H9 (cell line): ENCODE results near the gene CA9. TPM values are rescaled to one million over a fixed set of nuclear protein-coding genes. Genes with fewer than 3 reads are reported as not detected.

Experiments
- DNase-seq: peaks from one replicate; pipeline ENCODE4 v3.0.0-alpha.2; 2017
- H2AFZ ChIP-seq: one replicate; pipeline ENCODE4 v1.6.1; 2013; ENCODE audit warnings: mild to moderate bottlenecking, low read length, control low read depth, moderate library complexity
- H2AK5ac ChIP-seq: 2 replicates; pipeline ENCODE4 v1.6.1; 2013; ENCODE audit warnings: low read length, control low read depth, mixed read lengths; ENCODE audit not compliant: insufficient read length
- H2BK120ac ChIP-seq: one replicate; pipeline ENCODE4 v1.6.1; 2013; ENCODE audit warnings: low read depth, mild to moderate bottlenecking, low read length, control low read depth, inconsistent platforms; ENCODE audit not compliant: poor library complexity, severe bottlenecking
- H2BK12ac ChIP-seq: 2 replicates; pipeline ENCODE4 v1.6.1; 2013; ENCODE audit warnings: low read length, control low read depth, mixed read lengths, low read depth; ENCODE audit not compliant: insufficient read length
- H2BK15ac ChIP-seq: 2 replicates; pipeline ENCODE4 v1.6.1; 2013; ENCODE audit warnings: low read depth, low read length, control low read depth
- H2BK20ac ChIP-seq: one replicate; pipeline ENCODE4 v1.6.1; 2013; ENCODE audit warnings: low read depth, mild to moderate bottlenecking, low read length, control low read depth, inconsistent platforms; ENCODE audit not compliant: poor library complexity, severe bottlenecking
- H2BK5ac ChIP-seq: 2 replicates; pipeline ENCODE4 v1.6.1; 2013; ENCODE audit warnings: low read length, control low read depth, mixed read lengths; ENCODE audit not compliant: insufficient read length
- H3K14ac ChIP-seq: 2 replicates; pipeline ENCODE4 v1.6.1; 2013; ENCODE audit warnings: low read length, control low read depth; ENCODE audit not compliant: insufficient read depth
- H3K18ac ChIP-seq: 2 replicates; pipeline ENCODE4 v1.6.1; 2013; ENCODE audit warnings: low read depth, mild to moderate bottlenecking, mixed read lengths, low read length, control low read depth; ENCODE audit not compliant: insufficient read length
- H3K23ac ChIP-seq: 2 replicates; pipeline ENCODE4 v1.6.1; 2013; ENCODE audit warnings: low read length, control low read depth, mixed read lengths, low read depth; ENCODE audit not compliant: insufficient read length
- H3K23me2 ChIP-seq: 2 replicates; pipeline ENCODE4 v1.6.1; 2013; ENCODE audit warnings: low read depth, mild to moderate bottlenecking, mixed read lengths, low read length, control low read depth; ENCODE audit not compliant: insufficient read length, poor library complexity, severe bottlenecking
- H3K27ac ChIP-seq: 2 replicates; pipeline ENCODE4 v1.5.1; 2013; ENCODE audit warnings: low read length, control low read depth, mixed read lengths, low read depth; ENCODE audit not compliant: insufficient read length
- H3K27me3 ChIP-seq: 2 replicates; pipeline ENCODE4 v1.6.1; 2013; ENCODE audit warnings: low read length, control low read depth, inconsistent platforms; ENCODE audit not compliant: insufficient read depth
- H3K4ac ChIP-seq: 2 replicates; pipeline ENCODE4 v1.6.1; 2013; ENCODE audit warnings: low read depth, mild to moderate bottlenecking, control low read depth, inconsistent platforms, low read length, moderate library complexity
- H3K4me1 ChIP-seq: 2 replicates; pipeline ENCODE4 v1.6.1; 2013; ENCODE audit warnings: low read length, control low read depth, inconsistent platforms; ENCODE audit not compliant: insufficient read depth
- H3K4me2 ChIP-seq: 2 replicates; pipeline ENCODE4 v1.6.1; 2013; ENCODE audit warnings: low read length, control low read depth, mixed read lengths; ENCODE audit not compliant: insufficient read length, insufficient read depth
- H3K56ac ChIP-seq: 2 replicates; pipeline ENCODE4 v1.6.1; 2013; ENCODE audit warnings: low read depth, mild to moderate bottlenecking, mixed read lengths, low read length, control low read depth; ENCODE audit not compliant: insufficient read length
- H3K79me1 ChIP-seq: 2 replicates; pipeline ENCODE4 v1.6.1; 2013; ENCODE audit warnings: low read depth, mild to moderate bottlenecking, moderate library complexity, low read length, control low read depth, inconsistent platforms; ENCODE audit not compliant: insufficient read depth, poor library complexity, severe bottlenecking
- H3K79me2 ChIP-seq: 2 replicates; pipeline ENCODE4 v1.6.1; 2013; ENCODE audit warnings: low read length, control low read depth, inconsistent platforms; ENCODE audit not compliant: insufficient read depth
- H3K9ac ChIP-seq: 2 replicates; pipeline ENCODE4 v1.6.1; 2013; ENCODE audit warnings: low read length, control low read depth, mixed read lengths; ENCODE audit not compliant: insufficient read length; ENCODE audit errors: extremely low read depth
- H3K9me3 ChIP-seq: one replicate; pipeline ENCODE4 v1.6.1; 2013; ENCODE audit warnings: low read depth, low read length, inconsistent platforms; ENCODE audit not compliant: control insufficient read depth
- H3T11ph ChIP-seq: one replicate; pipeline ENCODE4 v1.6.1; 2013; ENCODE audit warnings: mild to moderate bottlenecking, low read length, control low read depth, inconsistent platforms
- H4K20me1 ChIP-seq: one replicate; pipeline ENCODE4 v1.6.1; 2013; ENCODE audit not compliant: control insufficient read depth, insufficient read length, insufficient read depth
- H4K5ac ChIP-seq: 2 replicates; pipeline ENCODE4 v1.6.1; 2013; ENCODE audit warnings: low read depth, mild to moderate bottlenecking, mixed read lengths, low read length, control low read depth; ENCODE audit not compliant: insufficient read length
- H4K8ac ChIP-seq: replicated peaks from 2 replicates; pipeline ENCODE4 v1.6.1; 2013; ENCODE audit warnings: low read length, control low read depth, mixed read lengths, low read depth; ENCODE audit not compliant: insufficient read length
- H4K91ac ChIP-seq: 2 replicates; pipeline ENCODE4 v1.6.1; 2013; ENCODE audit warnings: low read depth, mild to moderate bottlenecking, moderate library complexity, mixed read lengths, low read length, control low read depth; ENCODE audit not compliant: insufficient read length
- H3K27ac Mint-ChIP-seq, 3 experiments: 2 replicates in 2 of 3; 3 replicates in 1 of 3; pipeline ENCODE4 v1.8.0; 2020 to 2021; ENCODE audit warnings: mixed read lengths in 3 of 3, mild to moderate bottlenecking in 1 of 3, moderate library complexity in 1 of 3
- H3K27me3 Mint-ChIP-seq: 2 replicates; pipeline ENCODE4 v1.8.0; 2021; ENCODE audit warnings: low read depth, mild to moderate bottlenecking, moderate library complexity, mixed read lengths
- H3K36me3 Mint-ChIP-seq, 3 experiments: 2 replicates in 2 of 3; 3 replicates in 1 of 3; pipeline ENCODE4 v1.8.0; 2020 to 2021; ENCODE audit warnings: low read depth in 3 of 3, mixed read lengths in 3 of 3; ENCODE audit not compliant: insufficient read depth in 1 of 3
- H3K4me1 Mint-ChIP-seq, 2 experiments: 2 replicates each; pipeline ENCODE4 v1.8.0; 2020; ENCODE audit warnings: mixed read lengths in 2 of 2
- H3K4me3 Mint-ChIP-seq, 2 experiments: 2 replicates in 1 of 2; 3 replicates in 1 of 2; pipeline ENCODE4 v1.8.0; 2020 to 2021; ENCODE audit warnings: mild to moderate bottlenecking in 2 of 2, mixed read lengths in 2 of 2, moderate library complexity in 1 of 2
- H3K9me3 Mint-ChIP-seq, 2 experiments: 2 replicates in 1 of 2; 3 replicates in 1 of 2; pipeline ENCODE4 v1.8.0; 2020; ENCODE audit warnings: mild to moderate bottlenecking in 2 of 2, mixed read lengths in 2 of 2, moderate library complexity in 1 of 2
- CTCF ChIP-seq: fragments of 200-600 bp; sonication (generic); conservative IDR thresholded peaks from 3 replicates; pipeline ENCODE4 v1.8.0; 2021; ENCODE audit warnings: antibody characterized with exemption, mild to moderate bottlenecking
- WGBS: extraction: QIAGEN DNeasy Blood & Tissue Kit; methylation state at CpG from one replicate; pipeline ENCODE4 v1.1.7; 2013; ENCODE audit warnings: missing lambda C conversion rate, low lambda C conversion rate, mixed read lengths; ENCODE audit not compliant: insufficient read length; ENCODE audit errors: extremely low coverage; 5-methylcytosine and 5-hydroxymethylcytosine counted together
- total RNA-seq: library from RNA; stranded (reverse); gene quantifications from 2 replicates; pipeline ENCODE4 v1.2.1, GENCODE V29; 2021

The CA9 gene
- total RNA-seq, 1 experiment from 2014 or later, result 0.94 TPM

- no peak for TF ChIP-seq CTCF
- Histone ChIP-seq H3K14ac (no peak overlapping the region), H2BK12ac (no peak overlapping the region), H3K23me2 (no peaks in the 10 kb centered on the region), H2AFZ (no peak overlapping the region), H2BK15ac (no peak overlapping the region), H3T11ph (no peak overlapping the region), H2AK5ac (no peak overlapping the region), H3K18ac (no peak overlapping the region), H4K20me1 (no peaks in the 10 kb centered on the region), H3K4ac (no peak overlapping the region), H2BK20ac (no peak overlapping the region), H2BK120ac (no peak overlapping the region), H2BK5ac (no peak overlapping the region), H3K4me2 (no peak overlapping the region), H4K8ac (no peak overlapping the region), H3K56ac (no peak overlapping the region), H3K79me1 (no peaks in the 10 kb centered on the region), H3K4me1 (no peaks in the 10 kb centered on the region), H3K79me2 (no peaks in the 10 kb centered on the region), H3K23ac (no peak overlapping the region), H3K9me3 (no peaks in the 10 kb centered on the region), H3K9ac (no peak overlapping the region), H4K91ac (no peak overlapping the region), H4K5ac (no peak overlapping the region), H3K27ac (no peak overlapping the region), H3K27me3 (no peaks in the 10 kb centered on the region)
- no peaks in the 10 kb centered on the region for H3K4me1 Mint-ChIP-seq
- no peak for DNase-seq
- peaks cover 3 to 56% (median 47%) of the 10 kb centered on the region in 3 experiments for H3K36me3 Mint-ChIP-seq
- H3K4me3 Mint-ChIP-seq, result no peak overlapping the region
- no CpG with 5 or more reads among the region's 8 CpGs for WGBS
- no peak overlapping the region; a peak in 1 of 7 replicates for H3K27ac Mint-ChIP-seq
- H3K27me3 Mint-ChIP-seq, result no peaks in the 10 kb centered on the region
- H3K9me3 Mint-ChIP-seq, result no peaks in the 10 kb centered on the region
Observed at GRCh38 chr9:35705372-35705771, 31.6 kb downstream of the CA9 start.
